GM12875 (cell line): ENCODE results near the gene TP73.

Source experiments
- H3K4me3 ChIP-seq: one replicate; pipeline ENCODE4 v1.5.1; 2011; ENCODE audit warnings: low read depth, low read length, control low read depth
- CTCF ChIP-seq: IDR thresholded peaks from 2 replicates; pipeline ENCODE4 v1.5.1; 2011; ENCODE audit warnings: low read depth, mild to moderate bottlenecking, control low read depth, inconsistent platforms, low read length, moderate library complexity, borderline replicate concordance; ENCODE audit not compliant: insufficient read depth

The TP73 gene

GRCh38 chr1:3638027-3638426 lies 14.3 kb upstream of the TP73 start:
- no peak overlapping the region for H3K4me3 ChIP-seq
- no peak for TF ChIP-seq CTCF

- no peak for TF ChIP-seq CTCF
- no peak overlapping the region for H3K4me3 ChIP-seq
Observed at GRCh38 chr1:3638676-3639075, 13.6 kb upstream of the TP73 start.

GRCh38 chr1:3639397-3639911 lies 12.9 kb upstream of the TP73 start:
- H3K4me3 ChIP-seq, result no peak overlapping the region
- TF ChIP-seq CTCF, result no peak

- no peak overlapping the region for H3K4me3 ChIP-seq
- no peak for TF ChIP-seq CTCF
Observed at GRCh38 chr1:3640121-3640837, 12.0 kb upstream of the TP73 start.

GRCh38 chr1:3641046-3641760 lies 11.1 kb upstream of the TP73 start:
- TF ChIP-seq CTCF, result no peak
- H3K4me3 ChIP-seq, result no peak overlapping the region

- TF ChIP-seq CTCF, result no peak
- H3K4me3 ChIP-seq, result no peak overlapping the region
Observed at GRCh38 chr1:3641816-3642215, 10.5 kb upstream of the TP73 start.
